GM19240 (cell line): ENCODE measurements around the gene PNPLA6.
A peak's percentile ranks its signal among the peaks of the same experiment; 100 is the strongest.
"Not testable (repeated sequence)": the region's sequence is repeated elsewhere in the genome, so short reads cannot be mapped to it uniquely, and the experiment has no call there.

Experiments
- DNase-seq: peaks from one replicate; pipeline ENCODE4 v3.0.0; 2011; ENCODE audit warnings: low spot score; ENCODE audit not compliant: insufficient read length

The PNPLA6 gene

GRCh38 chr19:7529610-7530490 lies 5.7 kb upstream of the PNPLA6 start:
- DNase-seq = no peak

DNA sequence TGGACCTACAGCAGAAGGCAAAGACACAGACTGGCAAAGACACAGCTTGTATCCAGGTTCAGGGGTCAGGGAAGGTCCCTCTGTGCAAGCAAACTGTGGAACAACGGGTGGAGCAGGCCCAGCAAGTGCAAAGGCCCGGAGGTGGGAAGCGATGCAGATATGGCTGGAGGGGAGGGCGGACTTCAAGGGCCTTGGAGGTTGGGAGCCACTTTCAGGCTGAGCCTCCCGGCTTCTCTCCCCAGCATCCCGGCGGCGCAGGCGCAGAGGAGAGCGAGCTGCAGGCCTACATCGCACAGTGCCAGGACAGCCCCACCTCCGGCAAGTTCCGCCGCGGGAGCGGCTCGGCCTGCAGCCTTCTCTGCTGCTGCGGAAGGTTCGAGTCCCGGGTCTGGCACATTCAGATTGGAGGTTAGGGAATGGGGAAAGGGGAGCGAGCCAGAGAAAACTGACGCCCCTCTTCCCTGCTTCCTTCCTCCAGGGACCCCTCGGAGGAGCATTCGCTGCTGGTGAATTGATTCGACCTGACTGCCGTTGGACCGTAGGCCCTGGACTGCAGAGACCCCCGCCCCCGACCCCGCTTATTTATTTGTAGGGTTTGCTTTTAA lies 2.1 kb upstream of the PNPLA6 start:
- DNase-seq = no peak

GRCh38 chr19:7533925-7534480 lies 1.5 kb upstream of the PNPLA6 start:
- peak; percentile 97 for DNase-seq

GRCh38 chr19:7534531-7535046 lies 928 bp upstream of the PNPLA6 start:
- DNase-seq = no peak

GRCh38 chr19:7535998-7536695 lies 630 bp downstream of the PNPLA6 start:
- DNase-seq = peak; percentile 39

- not testable (repeated sequence) for DNase-seq
Measured at GRCh38 chr19:7538990-7539389, 3.5 kb downstream of the PNPLA6 start.

- DNase-seq = no peak
Measured at GRCh38 chr19:7539827-7540425, 4.4 kb downstream of the PNPLA6 start.

DNA sequence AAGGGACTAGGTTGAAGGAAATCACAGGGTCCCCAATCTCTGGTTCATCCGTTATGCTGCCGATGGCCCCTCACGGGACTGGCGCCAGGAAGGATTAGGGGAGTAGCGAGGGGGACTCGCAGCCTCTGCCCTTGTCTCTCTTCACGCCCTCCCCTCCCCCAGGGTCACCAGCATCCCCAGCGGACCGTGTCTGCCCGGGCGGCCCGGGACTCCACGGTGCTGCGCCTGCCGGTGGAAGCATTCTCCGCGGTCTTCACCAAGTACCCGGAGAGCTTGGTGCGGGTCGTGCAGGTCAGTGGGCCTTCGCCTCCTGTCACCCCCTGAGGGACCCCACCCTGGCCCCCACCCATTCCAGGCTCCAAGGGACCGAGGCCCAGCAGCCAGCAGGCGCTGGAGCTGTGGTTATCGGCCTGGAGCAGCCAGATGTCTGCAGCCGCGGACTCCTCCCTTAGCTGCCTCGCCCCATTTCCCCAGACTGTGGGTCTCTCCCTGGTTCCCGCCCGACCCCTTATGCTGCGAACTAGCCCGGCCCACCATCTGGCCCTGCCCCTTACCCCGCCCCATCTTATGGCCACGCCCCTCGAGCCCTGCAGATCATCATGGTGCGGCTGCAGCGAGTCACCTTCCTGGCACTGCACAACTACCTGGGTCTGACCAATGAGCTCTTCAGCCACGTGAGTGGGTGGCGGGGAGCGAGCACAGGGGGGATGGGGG lies 5.4 kb downstream of the PNPLA6 start:
- no peak for DNase-seq

GRCh38 chr19:7541475-7541824 lies 5.9 kb downstream of the PNPLA6 start:
- no peak for DNase-seq

- no peak for DNase-seq
Measured at GRCh38 chr19:7541828-7542443, 6.4 kb downstream of the PNPLA6 start.

DNA sequence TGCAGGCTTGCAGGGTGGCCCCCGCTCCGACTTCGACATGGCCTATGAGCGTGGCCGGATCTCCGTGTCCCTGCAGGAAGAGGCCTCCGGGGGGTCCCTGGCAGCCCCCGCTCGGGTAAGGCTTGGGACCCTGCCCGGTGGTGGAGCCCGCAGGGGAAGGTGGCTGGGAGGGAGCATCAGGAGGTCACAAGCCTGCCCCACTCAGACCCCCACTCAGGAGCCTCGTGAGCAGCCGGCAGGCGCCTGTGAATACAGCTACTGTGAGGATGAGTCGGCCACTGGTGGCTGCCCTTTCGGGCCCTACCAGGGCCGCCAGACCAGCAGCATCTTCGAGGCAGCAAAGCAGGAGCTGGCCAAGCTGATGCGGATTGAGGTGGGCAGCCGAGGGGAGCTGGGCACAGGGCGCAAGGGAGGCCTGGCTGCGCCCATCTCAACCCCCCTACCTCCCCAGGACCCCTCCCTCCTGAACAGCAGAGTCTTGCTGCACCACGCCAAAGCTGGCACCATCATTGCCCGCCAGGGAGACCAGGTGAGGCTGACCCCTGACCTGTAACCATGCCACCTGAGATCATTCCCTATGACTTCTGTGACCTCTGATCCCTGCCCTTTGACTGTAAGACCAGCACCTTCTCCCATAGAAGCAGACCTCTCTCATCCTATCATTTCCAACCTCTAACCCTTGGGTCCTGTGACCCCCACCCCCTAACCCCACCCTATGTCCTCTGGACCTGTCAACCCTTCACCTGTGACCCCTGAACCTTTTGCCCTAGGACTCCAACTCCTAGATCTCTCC lies 7.2 kb downstream of the PNPLA6 start:
- no peak for DNase-seq

GRCh38 chr19:7544626-7545025 lies 9.1 kb downstream of the PNPLA6 start:
- DNase-seq = no peak

- no peak for DNase-seq
Measured at GRCh38 chr19:7545300-7545699, 9.8 kb downstream of the PNPLA6 start.

DNA sequence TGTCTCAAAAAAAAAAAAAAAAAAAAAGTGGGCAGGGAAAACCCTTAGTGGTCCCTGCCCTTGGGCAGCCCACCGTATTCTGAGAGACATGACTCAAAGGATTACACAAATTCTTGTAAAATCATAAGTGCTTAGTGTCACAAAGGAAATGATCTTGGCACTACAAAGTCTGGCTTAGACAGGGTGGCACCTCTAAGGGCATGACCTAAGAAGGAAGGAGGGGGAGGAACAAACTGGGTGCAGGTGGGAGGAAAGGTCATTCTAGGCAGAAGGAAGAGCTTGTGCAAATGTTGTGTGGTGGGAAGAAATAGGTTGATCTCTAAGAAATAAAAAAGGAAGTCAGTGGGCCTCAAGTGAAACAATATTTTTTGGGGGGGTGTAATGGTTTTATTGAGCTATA lies 10.4 kb downstream of the PNPLA6 start:
- DNase-seq = no peak

DNA sequence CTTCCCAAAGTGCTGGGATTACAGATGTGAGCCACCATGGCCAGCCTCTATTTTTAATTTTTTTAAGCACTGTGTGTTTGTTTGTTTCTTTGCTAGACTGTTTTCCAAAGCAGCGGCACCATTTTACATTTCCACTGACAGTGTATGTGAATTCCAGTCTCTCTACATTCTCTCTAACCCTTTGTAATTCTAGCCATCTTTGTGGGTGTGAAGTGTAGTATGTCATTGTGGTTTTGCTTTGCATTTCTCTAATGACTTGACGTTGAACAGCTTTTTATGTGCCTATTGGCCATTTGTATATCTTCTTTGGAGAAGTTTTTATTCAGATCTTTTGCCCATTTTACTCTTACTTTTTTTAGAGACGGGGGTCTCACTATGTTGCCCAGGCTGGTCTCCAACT lies 11.6 kb downstream of the PNPLA6 start:
- no peak for DNase-seq

DNA sequence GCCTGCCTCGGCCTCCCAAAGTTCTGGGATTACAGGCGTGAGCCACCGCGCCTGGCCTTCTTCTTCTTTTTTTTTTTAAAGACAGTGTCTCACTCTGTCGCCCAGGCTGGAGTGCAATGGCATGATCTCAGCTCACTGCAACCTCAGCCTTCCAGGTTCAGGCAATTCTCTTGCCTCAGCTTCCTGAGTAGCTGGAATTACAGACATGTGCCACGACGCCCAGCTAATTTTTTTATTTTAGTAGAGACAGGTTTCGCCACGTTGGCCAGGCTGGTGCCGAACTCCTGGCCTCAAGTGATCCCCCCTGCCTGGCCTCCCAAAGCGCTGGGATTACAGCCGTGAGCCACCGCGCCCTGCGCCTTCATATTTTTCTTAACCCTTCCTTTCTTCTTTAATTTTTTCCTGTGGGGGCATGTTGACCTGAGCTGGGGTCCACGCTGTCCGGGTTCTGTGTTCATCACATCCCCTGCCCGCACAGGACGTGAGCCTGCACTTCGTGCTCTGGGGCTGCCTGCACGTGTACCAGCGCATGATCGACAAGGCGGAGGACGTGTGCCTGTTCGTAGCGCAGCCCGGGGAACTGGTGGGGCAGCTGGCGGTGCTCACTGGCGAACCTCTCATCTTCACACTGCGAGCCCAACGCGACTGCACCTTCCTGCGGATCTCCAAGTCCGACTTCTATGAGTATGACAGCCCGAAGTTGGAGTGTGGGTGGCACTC lies 14.1 kb downstream of the PNPLA6 start:
- DNase-seq = no peak

DNA sequence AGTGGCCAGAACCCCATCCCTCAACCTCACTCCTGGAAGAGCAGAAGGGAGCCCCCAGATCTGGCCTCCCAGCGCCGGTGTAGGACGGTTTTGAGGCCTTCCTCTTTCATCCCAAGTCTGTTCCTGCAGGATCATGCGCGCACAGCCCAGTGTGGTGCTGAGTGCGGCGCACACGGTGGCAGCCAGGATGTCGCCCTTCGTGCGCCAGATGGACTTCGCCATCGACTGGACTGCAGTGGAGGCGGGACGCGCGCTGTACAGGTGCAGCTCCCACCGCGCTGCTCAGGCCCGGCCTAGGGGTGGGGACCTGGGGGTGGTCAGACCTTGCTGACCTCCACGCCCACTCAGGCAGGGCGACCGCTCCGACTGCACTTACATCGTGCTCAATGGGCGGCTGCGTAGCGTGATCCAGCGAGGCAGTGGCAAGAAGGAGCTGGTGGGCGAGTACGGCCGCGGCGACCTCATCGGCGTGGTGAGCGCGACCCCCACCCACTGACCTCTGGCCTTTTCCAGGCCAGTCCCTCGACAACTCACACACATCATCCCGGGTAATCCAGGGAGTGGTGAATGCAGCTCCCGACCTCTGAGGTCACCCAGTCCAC lies 14.8 kb downstream of the PNPLA6 start:
- DNase-seq = no peak

DNA sequence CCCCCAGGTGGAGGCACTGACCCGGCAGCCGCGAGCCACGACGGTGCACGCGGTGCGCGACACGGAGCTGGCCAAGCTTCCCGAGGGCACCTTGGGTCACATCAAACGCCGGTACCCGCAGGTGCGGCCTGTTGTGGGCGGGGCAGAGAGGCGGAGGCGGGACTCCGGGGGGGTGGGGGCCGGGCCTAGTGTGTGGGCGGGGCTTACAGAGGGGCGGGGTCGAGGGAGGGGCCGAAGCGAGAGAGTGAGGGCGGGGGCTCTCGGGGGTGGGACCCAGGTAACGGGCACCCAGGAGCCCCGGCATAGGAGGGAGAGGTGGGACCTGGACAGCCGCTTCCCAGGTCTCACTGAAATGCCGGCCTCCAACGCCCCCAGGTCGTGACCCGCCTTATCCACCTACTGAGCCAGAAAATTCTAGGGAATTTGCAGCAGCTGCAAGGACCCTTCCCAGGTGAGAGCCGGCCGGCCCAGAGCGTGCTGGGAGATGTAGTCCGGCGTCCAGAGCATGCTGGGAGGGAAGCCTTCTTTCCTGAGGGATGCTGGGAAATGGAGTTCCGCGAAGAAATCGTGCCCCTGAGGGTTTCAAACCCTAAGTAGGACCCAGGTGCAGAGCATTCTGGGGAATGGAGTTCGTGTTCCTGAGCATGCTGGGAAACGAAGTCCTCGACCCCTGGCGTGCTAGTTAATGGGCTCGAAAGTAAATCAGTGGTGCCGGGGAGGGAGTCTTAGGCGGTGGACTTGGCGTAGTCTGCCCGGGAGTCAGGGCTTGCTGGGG lies 15.7 kb downstream of the PNPLA6 start:
- peak; percentile 80 for DNase-seq
